Kidney glomerular epithelial cell (primary cell): ENCODE results near the gene ID4.
A peak's percentile ranks its signal among the peaks of the same experiment; 100 is the strongest.

ENCODE experiments used
- DNase-seq: peaks from one replicate; lab custom pipeline; 2025; lab: John Stamatoyannopoulos, UW

Gene ID4

GRCh38 chr6:19836799-19837510 is at the start of gene ID4:
Gene ID4, plus strand, starts transcription at chr6:19837370. Its CDS starts 385 bp downstream, at chr6:19837755.
- DNase-seq = peak; percentile 98

GRCh38 chr6:19788686-19789085 is 48.5 kb upstream of the ID4 start:
- DNase-seq = no peak

- no peak for DNase-seq
These were observed 47.9 kb upstream of the ID4 start for GRCh38 chr6:19789100-19789803.

GRCh38 chr6:19791267-19791666 is 45.9 kb upstream of the ID4 start:
- no peak for DNase-seq

GRCh38 chr6:19795211-19795610 is 42.0 kb upstream of the ID4 start:
- no peak for DNase-seq

GRCh38 chr6:19796452-19796851 is 40.7 kb upstream of the ID4 start:
- DNase-seq = no peak

GRCh38 chr6:19798362-19798761 is 38.8 kb upstream of the ID4 start:
- no peak for DNase-seq

- DNase-seq = no peak
These were observed 34.5 kb upstream of the ID4 start for GRCh38 chr6:19802656-19803055.

- peak; percentile 58 for DNase-seq
These were observed 33.6 kb upstream of the ID4 start for GRCh38 chr6:19803331-19804204.

GRCh38 chr6:19804205-19805128 is 32.7 kb upstream of the ID4 start:
- peak; percentile 93 for DNase-seq

- peak; percentile 26 for DNase-seq
These were observed 32.1 kb upstream of the ID4 start for GRCh38 chr6:19805129-19805481.

GRCh38 chr6:19806971-19807396 is 30.2 kb upstream of the ID4 start:
- DNase-seq = no peak

- peak; percentile 89 for DNase-seq
These were observed 25.6 kb upstream of the ID4 start for GRCh38 chr6:19811397-19812079.

GRCh38 chr6:19812512-19813119 is 24.6 kb upstream of the ID4 start:
- DNase-seq = peak; percentile 78

- no peak for DNase-seq
These were observed 18.4 kb upstream of the ID4 start for GRCh38 chr6:19818805-19819204.

GRCh38 chr6:19824058-19824807 is 12.9 kb upstream of the ID4 start:
- no peak for DNase-seq

GRCh38 chr6:19827247-19827646 is 9.9 kb upstream of the ID4 start:
- no peak for DNase-seq

GRCh38 chr6:19827903-19828302 is 9.3 kb upstream of the ID4 start:
- DNase-seq = no peak

- peak; percentile 69 for DNase-seq
These were observed 7.0 kb upstream of the ID4 start for GRCh38 chr6:19830171-19830570.

GRCh38 chr6:19831358-19831757 is 5.8 kb upstream of the ID4 start:
- DNase-seq = peak; percentile 48
